ENCODE measurements around the gene PDLIM4.

DNA sequence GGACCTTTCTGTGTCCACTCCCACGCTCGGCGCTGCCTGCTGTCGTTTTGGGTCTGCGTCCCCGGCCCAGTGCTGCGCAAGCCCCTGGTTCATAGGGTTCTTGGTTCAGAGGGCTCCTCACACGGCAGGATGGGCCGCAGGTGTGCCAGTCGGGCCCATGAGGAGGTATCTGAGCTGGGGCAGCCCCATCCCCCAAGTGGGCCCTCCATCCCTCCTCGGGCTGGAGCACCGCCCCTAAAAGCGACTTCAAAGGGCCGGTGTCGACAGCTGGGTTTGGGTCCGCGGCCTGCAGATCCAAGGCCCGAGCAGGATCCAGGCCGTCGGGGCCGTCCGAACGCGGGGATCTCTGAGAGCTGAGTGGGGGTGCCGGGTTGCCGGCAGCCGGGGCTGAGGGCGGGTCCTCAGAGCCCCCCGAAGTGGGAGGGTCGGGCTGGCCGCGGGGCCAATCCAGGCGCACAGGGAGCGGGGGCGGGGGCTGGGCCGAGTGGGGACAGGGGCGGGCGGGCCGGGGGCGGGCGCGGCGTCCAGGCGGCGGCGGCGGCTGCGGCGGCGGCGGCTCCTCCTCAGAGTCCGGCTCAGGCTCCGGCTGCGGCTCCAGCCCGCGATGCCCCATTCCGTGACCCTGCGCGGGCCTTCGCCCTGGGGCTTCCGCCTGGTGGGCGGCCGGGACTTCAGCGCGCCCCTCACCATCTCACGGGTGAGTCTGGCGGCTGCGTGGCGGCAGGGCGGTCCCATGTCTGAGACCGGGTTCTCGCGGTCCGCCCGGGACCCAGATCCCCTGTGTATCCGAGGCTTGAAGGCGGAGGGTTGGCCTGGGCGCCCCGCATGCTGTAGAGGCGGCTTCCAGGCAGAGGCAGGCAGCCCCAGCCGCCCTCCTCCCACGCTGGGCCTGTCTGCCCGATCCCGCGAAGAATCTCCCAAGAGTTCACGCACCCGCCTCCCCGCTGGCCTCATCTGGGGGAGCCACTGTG is at the start of gene PDLIM4:
- TF ChIP-seq GATA3 (IDR thresholded peaks at IDR 0.05; ENCODE audit: low read depth, low read length) (no peak), GATA2 (IDR thresholded peaks at IDR 0.05; ENCODE audit: low read depth, low read length) (no peak)
